HepG2 (cell line): Measurements from ENCODE around the gene CORT. TPM values are rescaled to one million over a fixed set of nuclear protein-coding genes. Genes with fewer than 3 reads are reported as not detected.

Experiments
- BRD4 ChIP-seq: sonication (generic); formaldehyde crosslinking; IDR thresholded peaks from 2 replicates; pipeline ENCODE4 v1.4.0; 2020; ENCODE audit warnings: missing genetic modification reagents
- KAT7 ChIP-seq: IDR thresholded peaks from 2 replicates; pipeline ENCODE4 v1.6.1; 2018; ENCODE audit warnings: borderline replicate concordance, missing compliant biosample characterization
- RFXANK ChIP-seq: IDR thresholded peaks from 2 replicates; pipeline ENCODE4 v1.6.1; 2016
- ZNF232 ChIP-seq: sonication (generic); formaldehyde crosslinking; IDR thresholded peaks from 2 replicates; pipeline ENCODE4 v1.4.0; 2020; ENCODE audit warnings: missing genetic modification reagents, borderline replicate concordance
- ZNF547 ChIP-seq: sonication (generic); formaldehyde crosslinking; IDR thresholded peaks from 2 replicates; pipeline ENCODE4 v1.5.1; 2020; ENCODE audit warnings: mild to moderate bottlenecking, missing genetic modification reagents
- ZNF777 ChIP-seq: sonication (generic); formaldehyde crosslinking; IDR thresholded peaks from 2 replicates; pipeline ENCODE4 v1.4.0; 2020; ENCODE audit warnings: missing genetic modification reagents
- ZNF782 ChIP-seq: sonication (generic); formaldehyde crosslinking; IDR thresholded peaks from 2 replicates; pipeline ENCODE4 v1.4.0; 2020; ENCODE audit warnings: missing genetic modification reagents, mild to moderate bottlenecking, borderline replicate concordance
- polyA plus RNA-seq, 8 experiments: library from polyadenylated mRNA; depleted of rRNA in 3 of 8; stranded (reverse) in 7 of 8; unstranded in 1 of 8; fragments of >200 nt; fragmentation: Illumina TruSeq in 4 of 8; extraction: Trizol in 4 of 8; gene quantifications; 2 replicates each; pipeline versions ENCODE4 v1.2.1 to v1.2.3, GENCODE V29; 2011 to 2016; ENCODE audit warnings: low read depth in 4 of 8, missing spikeins in 1 of 8, mixed read lengths in 1 of 8; ENCODE audit not compliant: insufficient read depth in 1 of 8
- total RNA-seq, 5 experiments: library from RNA; depleted of rRNA; stranded (reverse); fragments of >200 nt; fragmentation: Illumina TruSeq; extraction: Trizol; gene quantifications; 2 replicates each; pipeline ENCODE4 v1.2.3, GENCODE V29; 2016; ENCODE audit warnings: low read depth in 1 of 5
- TF ChIP-seq, protein P1 (sequence below): sonication (generic); formaldehyde crosslinking; IDR thresholded peaks from 2 replicates; pipeline ENCODE4 v1.5.1; 2020; ENCODE audit warnings: missing genetic modification reagents, mild to moderate bottlenecking, borderline replicate concordance
- TF ChIP-seq, protein P2 (sequence below), 2 experiments: fragments of 450-650 bp in 1 of 2; sonication (generic) in 1 of 2; formaldehyde crosslinking in 1 of 2; IDR thresholded peaks; 2 replicates each; pipeline versions ENCODE4 v1.6.1 to v1.8.0; 2016 to 2022; ENCODE audit warnings: antibody characterized with exemption in 1 of 2, mild to moderate bottlenecking in 1 of 2, missing genetic modification reagents in 1 of 2
- TF ChIP-seq, protein P3 (sequence below): sonication (generic); formaldehyde crosslinking; IDR thresholded peaks from 2 replicates; pipeline ENCODE4 v1.4.0; 2020; ENCODE audit warnings: missing genetic modification reagents

Gene CORT
- total and polyA plus RNA-seq, 2 of the 13 experiments (the other 11 are each of a cell fraction or from before 2014, with no cell fraction given): 0.11 to 0.62 TPM

DNA sequence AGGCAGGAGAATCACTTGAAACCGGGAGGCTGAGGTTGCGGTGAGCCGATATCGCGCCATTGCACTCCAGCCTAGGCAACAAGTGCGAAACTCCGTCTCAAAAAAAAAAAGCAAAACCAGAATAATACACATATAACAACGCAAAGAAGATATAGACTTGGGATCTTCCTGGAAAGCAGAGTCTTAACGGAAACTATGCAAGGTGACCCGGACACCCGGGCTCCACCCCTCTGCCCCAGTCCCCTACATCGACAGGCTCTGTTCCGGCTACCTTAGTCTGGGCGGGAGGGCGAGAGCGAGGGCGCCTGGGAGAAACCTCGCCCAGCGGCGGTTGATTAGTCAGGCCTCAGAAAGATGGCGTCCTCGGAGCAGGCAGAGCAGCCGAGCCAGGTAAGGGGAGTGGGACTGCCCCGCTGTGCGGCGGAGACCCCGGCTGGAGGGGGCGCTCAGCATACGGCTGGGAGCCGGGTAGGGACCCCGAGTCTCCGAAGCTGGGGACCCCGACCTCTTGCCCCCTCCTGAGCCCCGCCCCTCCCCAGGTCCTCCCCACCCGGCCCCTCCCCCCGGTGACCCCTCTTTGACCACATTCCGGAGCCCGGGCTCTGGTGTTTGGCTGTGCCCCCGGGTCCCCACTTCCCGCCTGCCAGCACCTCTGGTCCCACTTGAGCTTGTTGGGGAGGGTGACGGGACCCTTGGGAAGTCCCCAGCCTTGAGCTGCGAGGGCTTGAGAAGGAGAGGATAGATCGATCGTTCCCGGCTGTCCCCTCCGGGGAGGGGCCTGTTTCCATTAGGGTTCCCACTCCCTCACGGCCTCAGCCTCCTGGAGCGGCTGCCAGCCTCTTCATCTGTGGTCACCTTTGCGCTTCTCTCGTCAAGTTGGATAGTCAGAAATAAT, 25.0 kb downstream of the CORT start, which contains the start of gene PEX14 (continued):
- TF ChIP-seq, protein P1, sequence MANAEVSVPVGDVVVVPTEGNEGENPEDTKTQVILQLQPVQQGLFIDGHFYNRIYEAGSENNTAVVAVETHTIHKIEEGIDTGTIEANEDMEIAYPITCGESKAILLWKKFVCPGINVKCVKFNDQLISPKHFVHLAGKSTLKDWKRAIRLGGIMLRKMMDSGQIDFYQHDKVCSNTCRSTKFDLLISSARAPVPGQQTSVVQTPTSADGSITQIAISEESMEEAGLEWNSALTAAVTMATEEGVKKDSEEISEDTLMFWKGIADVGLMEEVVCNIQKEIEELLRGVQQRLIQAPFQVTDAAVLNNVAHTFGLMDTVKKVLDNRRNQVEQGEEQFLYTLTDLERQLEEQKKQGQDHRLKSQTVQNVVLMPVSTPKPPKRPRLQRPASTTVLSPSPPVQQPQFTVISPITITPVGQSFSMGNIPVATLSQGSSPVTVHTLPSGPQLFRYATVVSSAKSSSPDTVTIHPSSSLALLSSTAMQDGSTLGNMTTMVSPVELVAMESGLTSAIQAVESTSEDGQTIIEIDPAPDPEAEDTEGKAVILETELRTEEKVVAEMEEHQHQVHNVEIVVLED (CRISPR knock-in tag): peak; percentile 57
- TF ChIP-seq, protein P2, sequence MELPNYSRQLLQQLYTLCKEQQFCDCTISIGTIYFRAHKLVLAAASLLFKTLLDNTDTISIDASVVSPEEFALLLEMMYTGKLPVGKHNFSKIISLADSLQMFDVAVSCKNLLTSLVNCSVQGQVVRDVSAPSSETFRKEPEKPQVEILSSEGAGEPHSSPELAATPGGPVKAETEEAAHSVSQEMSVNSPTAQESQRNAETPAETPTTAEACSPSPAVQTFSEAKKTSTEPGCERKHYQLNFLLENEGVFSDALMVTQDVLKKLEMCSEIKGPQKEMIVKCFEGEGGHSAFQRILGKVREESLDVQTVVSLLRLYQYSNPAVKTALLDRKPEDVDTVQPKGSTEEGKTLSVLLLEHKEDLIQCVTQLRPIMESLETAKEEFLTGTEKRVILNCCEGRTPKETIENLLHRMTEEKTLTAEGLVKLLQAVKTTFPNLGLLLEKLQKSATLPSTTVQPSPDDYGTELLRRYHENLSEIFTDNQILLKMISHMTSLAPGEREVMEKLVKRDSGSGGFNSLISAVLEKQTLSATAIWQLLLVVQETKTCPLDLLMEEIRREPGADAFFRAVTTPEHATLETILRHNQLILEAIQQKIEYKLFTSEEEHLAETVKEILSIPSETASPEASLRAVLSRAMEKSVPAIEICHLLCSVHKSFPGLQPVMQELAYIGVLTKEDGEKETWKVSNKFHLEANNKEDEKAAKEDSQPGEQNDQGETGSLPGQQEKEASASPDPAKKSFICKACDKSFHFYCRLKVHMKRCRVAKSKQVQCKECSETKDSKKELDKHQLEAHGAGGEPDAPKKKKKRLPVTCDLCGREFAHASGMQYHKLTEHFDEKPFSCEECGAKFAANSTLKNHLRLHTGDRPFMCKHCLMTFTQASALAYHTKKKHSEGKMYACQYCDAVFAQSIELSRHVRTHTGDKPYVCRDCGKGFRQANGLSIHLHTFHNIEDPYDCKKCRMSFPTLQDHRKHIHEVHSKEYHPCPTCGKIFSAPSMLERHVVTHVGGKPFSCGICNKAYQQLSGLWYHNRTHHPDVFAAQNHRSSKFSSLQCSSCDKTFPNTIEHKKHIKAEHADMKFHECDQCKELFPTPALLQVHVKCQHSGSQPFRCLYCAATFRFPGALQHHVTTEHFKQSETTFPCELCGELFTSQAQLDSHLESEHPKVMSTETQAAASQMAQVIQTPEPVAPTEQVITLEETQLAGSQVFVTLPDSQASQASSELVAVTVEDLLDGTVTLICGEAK (IDR thresholded peaks at IDR 0.05): no peak
- TF ChIP-seq, protein P2 (CRISPR knock-in tag; IDR thresholded peaks at IDR 0.05): peak; percentile 38; the same call in 1 of the 2 replicates
- TF ChIP-seq KAT7 (CRISPR knock-in tag) (peak; percentile 42; the same call in 1 of the 2 replicates), ZNF782 (CRISPR knock-in tag) (no peak), BRD4 (CRISPR knock-in tag) (peak; percentile 91), ZNF547 (CRISPR knock-in tag) (no peak), ZNF232 (CRISPR knock-in tag) (peak; percentile 73; the same call in 1 of the 2 replicates), RFXANK (0 out of 2 replicates have a peak, but pooled peaks have one; percentile 31), ZNF777 (CRISPR knock-in tag) (0 out of 2 replicates have a peak, but pooled peaks have one; percentile 16)
- TF ChIP-seq, protein P3, sequence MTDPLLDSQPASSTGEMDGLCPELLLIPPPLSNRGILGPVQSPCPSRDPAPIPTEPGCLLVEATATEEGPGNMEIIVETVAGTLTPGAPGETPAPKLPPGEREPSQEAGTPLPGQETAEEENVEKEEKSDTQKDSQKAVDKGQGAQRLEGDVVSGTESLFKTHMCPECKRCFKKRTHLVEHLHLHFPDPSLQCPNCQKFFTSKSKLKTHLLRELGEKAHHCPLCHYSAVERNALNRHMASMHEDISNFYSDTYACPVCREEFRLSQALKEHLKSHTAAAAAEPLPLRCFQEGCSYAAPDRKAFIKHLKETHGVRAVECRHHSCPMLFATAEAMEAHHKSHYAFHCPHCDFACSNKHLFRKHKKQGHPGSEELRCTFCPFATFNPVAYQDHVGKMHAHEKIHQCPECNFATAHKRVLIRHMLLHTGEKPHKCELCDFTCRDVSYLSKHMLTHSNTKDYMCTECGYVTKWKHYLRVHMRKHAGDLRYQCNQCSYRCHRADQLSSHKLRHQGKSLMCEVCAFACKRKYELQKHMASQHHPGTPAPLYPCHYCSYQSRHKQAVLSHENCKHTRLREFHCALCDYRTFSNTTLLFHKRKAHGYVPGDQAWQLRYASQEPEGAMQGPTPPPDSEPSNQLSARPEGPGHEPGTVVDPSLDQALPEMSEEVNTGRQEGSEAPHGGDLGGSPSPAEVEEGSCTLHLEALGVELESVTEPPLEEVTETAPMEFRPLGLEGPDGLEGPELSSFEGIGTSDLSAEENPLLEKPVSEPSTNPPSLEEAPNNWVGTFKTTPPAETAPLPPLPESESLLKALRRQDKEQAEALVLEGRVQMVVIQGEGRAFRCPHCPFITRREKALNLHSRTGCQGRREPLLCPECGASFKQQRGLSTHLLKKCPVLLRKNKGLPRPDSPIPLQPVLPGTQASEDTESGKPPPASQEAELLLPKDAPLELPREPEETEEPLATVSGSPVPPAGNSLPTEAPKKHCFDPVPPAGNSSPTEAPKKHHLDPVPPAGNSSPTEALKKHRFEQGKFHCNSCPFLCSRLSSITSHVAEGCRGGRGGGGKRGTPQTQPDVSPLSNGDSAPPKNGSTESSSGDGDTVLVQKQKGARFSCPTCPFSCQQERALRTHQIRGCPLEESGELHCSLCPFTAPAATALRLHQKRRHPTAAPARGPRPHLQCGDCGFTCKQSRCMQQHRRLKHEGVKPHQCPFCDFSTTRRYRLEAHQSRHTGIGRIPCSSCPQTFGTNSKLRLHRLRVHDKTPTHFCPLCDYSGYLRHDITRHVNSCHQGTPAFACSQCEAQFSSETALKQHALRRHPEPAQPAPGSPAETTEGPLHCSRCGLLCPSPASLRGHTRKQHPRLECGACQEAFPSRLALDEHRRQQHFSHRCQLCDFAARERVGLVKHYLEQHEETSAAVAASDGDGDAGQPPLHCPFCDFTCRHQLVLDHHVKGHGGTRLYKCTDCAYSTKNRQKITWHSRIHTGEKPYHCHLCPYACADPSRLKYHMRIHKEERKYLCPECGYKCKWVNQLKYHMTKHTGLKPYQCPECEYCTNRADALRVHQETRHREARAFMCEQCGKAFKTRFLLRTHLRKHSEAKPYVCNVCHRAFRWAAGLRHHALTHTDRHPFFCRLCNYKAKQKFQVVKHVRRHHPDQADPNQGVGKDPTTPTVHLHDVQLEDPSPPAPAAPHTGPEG: peak; percentile 68; the same call in 1 of the 2 replicates
